Chondrocyte (in vitro differentiated cells): ENCODE measurements around the gene RPTOR. TPM values are rescaled to one million over a fixed set of nuclear protein-coding genes. Genes with fewer than 3 reads are reported as not detected.
A peak's percentile ranks its signal among the peaks of the same experiment; 100 is the strongest.

Experiments
- DNase-seq: peaks from one replicate; pipeline ENCODE4 v3.0.0; 2021; ENCODE audit warnings: mixed read lengths, low spot score
- H3K27ac Mint-ChIP-seq: one replicate; pipeline ENCODE4 v1.8.0; 2021; ENCODE audit warnings: mild to moderate bottlenecking, moderate library complexity, mixed read lengths; ENCODE audit not compliant: unreplicated experiment
- H3K27me3 Mint-ChIP-seq: 2 replicates; pipeline ENCODE4 v1.8.0; 2021; ENCODE audit warnings: low read depth, mixed read lengths
- H3K36me3 Mint-ChIP-seq: 2 replicates; pipeline ENCODE4 v1.8.0; 2021; ENCODE audit warnings: low read depth, mixed read lengths
- H3K4me1 Mint-ChIP-seq: 2 replicates; pipeline ENCODE4 v1.8.0; 2021; ENCODE audit warnings: low read depth, mild to moderate bottlenecking, mixed read lengths
- H3K4me3 Mint-ChIP-seq: one replicate; pipeline ENCODE4 v1.8.0; 2021; ENCODE audit warnings: mild to moderate bottlenecking, moderate library complexity, mixed read lengths; ENCODE audit not compliant: unreplicated experiment
- H3K9me3 Mint-ChIP-seq: 2 replicates; pipeline ENCODE4 v1.8.0; 2021; ENCODE audit warnings: low read depth, mixed read lengths
- CTCF ChIP-seq: fragments of 200-600 bp; sonication (generic); IDR thresholded peaks from 2 replicates; pipeline ENCODE4 v1.5.0; 2021; ENCODE audit warnings: antibody characterized with exemption, mild to moderate bottlenecking, moderate library complexity
- total RNA-seq: library from RNA; stranded (reverse); gene quantifications from 3 replicates; pipeline ENCODE4 v1.2.1, GENCODE V29; 2021

The RPTOR gene
- total RNA-seq, 1 donor from 2014 or later, result 30.9 TPM

GRCh38 chr17:80922580-80923160, 378.0 kb downstream of the RPTOR start:
- Mint-ChIP-seq H3K4me1 (peaks cover 54% of the 10 kb centered on the region), H3K27ac (peak overlapping the region; percentile 65), H3K27me3 (no peaks in the 10 kb centered on the region), H3K9me3 (no peaks in the 10 kb centered on the region), H3K4me3 (no peak overlapping the region), H3K36me3 (peaks cover 6% of the 10 kb centered on the region)
- no peak for TF ChIP-seq CTCF
- peak; percentile 93 for DNase-seq

DNA sequence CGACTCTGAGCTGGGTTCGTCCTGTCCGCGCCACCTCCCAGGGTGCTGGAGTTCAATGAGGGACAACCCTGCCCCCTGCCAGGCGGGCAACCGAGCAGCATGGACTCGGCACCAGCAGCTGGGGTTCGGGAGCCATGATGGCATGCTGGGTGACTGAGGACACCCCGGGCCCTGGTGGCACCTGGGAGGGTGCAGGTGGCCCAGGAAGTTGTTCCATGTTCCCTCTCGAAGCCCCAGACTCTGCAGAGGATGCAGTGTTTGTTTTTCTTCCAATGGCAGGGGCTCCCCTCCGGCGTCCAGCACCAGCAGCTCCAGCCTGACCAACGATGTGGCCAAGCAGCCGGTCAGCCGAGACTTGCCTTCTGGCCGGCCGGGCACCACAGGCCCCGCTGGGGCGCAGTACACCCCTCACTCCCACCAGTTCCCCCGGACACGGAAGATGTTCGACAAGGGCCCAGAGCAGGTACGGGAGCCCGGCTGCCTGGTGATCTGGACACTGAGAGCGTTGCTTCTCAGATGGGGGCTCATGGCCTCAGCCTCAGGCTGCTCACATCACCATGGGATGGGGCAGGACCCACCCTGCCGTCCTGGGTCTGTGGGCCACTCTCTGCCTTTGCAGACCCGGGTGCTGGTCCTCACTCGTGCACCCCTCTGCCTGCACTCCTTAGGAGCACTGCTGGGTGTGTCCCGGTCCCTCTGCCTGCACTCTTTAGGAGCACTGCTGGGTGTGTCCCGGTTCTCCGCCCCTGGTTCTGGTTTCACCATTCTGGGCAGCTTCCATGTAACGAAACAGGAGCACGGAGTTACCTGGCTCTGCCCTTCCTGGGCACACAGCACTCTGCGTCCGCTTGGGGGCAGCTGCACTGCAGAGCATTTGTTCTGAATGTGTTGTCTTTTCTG, 378.8 kb downstream of the RPTOR start:
- H3K9me3 Mint-ChIP-seq, result no peaks in the 10 kb centered on the region
- H3K27me3 Mint-ChIP-seq, result no peaks in the 10 kb centered on the region
- H3K4me3 Mint-ChIP-seq, result no peak overlapping the region
- TF ChIP-seq CTCF, result no peak
- H3K36me3 Mint-ChIP-seq, result peaks cover 5% of the 10 kb centered on the region
- peak; percentile 89 for DNase-seq
- H3K27ac Mint-ChIP-seq, result no peak overlapping the region
- peaks cover 60% of the 10 kb centered on the region for H3K4me1 Mint-ChIP-seq

- Mint-ChIP-seq H3K4me3 (no peak overlapping the region), H3K27ac (no peak overlapping the region), H3K4me1 (peaks cover 56% of the 10 kb centered on the region), H3K27me3 (no peaks in the 10 kb centered on the region), H3K36me3 (peaks cover 5% of the 10 kb centered on the region), H3K9me3 (no peaks in the 10 kb centered on the region)
- peak; percentile 77 for DNase-seq
- no peak for TF ChIP-seq CTCF
These were observed 379.6 kb downstream of the RPTOR start for GRCh38 chr17:80924111-80924806.

DNA sequence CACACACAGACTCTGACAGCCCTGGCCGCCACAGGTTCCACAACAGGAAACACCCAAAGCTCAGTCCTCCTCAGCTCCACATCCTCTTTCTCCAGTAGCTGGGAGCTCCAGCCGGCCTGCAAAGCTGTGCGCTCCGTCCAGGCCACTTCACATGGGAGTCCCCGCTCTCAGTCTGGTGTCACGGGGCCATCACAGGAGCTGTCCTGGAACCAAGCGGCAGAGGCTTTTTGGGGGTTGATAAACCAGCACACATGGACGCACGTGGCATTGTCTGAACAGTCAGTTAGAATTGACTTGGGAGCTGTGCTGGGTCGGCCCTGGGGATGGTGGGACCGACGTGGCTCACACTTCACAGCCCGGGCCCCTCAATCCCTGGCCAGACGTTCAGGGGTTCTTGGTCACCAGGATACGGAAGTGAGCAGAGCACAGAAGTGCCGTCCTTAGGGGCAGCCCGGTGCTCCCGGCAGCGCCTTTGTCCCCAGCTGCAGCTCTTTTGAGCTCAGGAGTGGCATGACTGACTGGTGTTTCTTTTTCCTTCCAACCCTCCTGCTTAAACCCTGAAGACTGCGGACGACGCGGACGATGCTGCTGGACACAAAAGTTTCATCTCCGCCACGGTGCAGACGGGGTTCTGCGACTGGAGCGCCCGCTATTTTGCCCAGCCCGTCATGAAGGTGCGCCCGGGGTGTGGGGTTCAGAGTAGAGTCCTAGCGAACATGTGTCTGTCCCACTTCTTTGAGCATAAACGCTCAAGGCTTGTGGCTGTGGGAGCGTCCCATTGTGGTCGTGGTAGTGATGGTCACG, 380.4 kb downstream of the RPTOR start:
- H3K27ac Mint-ChIP-seq, result no peak overlapping the region
- peaks cover 49% of the 10 kb centered on the region for H3K4me1 Mint-ChIP-seq
- peak; percentile 75 for DNase-seq
- no peaks in the 10 kb centered on the region for H3K9me3 Mint-ChIP-seq
- no peaks in the 10 kb centered on the region for H3K27me3 Mint-ChIP-seq
- H3K36me3 Mint-ChIP-seq, result peaks cover 8% of the 10 kb centered on the region
- H3K4me3 Mint-ChIP-seq, result no peak overlapping the region
- TF ChIP-seq CTCF, result no peak
